A549 (cell line): Measurements from ENCODE around the gene HSD11B1L.

ENCODE experiments used
- CBX2 ChIP-seq: fragments of 200-600 bp; sonication (generic); IDR thresholded peaks from 2 replicates; pipeline ENCODE4 v1.6.1; 2016; ENCODE audit warnings: low read depth, mild to moderate bottlenecking, borderline replicate concordance
- CEBPB ChIP-seq, 2 experiments: fragments of >200 bp in 1 of 2; sonication (Bioruptor Twin) in 1 of 2; formaldehyde crosslinking in 1 of 2; IDR thresholded peaks; 2 replicates each; pipeline ENCODE4 v1.6.1; 2012 to 2016
- GATA3 ChIP-seq: IDR thresholded peaks from 2 replicates; pipeline ENCODE4 v1.6.1; 2012; ENCODE audit warnings: borderline replicate concordance
- HOXA7 ChIP-seq: fragments of 250-450 bp; sonication (Bioruptor Pico); IDR thresholded peaks from 2 replicates; pipeline ENCODE4 v1.5.0; 2020; ENCODE audit warnings: mild to moderate bottlenecking, moderate library complexity
- KDM1A ChIP-seq: fragments of 200-600 bp; sonication (generic); IDR thresholded peaks from 2 replicates; pipeline ENCODE4 v1.6.1; 2016; ENCODE audit warnings: low read depth, mild to moderate bottlenecking
- NR3C1 ChIP-seq: fragments of >200 bp; sonication (Bioruptor Twin); formaldehyde crosslinking; IDR thresholded peaks from 3 replicates; pipeline ENCODE4 v1.6.1; 2017
- RAD21 ChIP-seq, 2 experiments: fragments of >200 bp in 1 of 2; sonication (Bioruptor Twin) in 1 of 2; formaldehyde crosslinking in 1 of 2; IDR thresholded peaks in 1 of 2; conservative IDR thresholded peaks in 1 of 2; 2 replicates in 1 of 2; 3 replicates in 1 of 2; pipeline ENCODE4 v1.6.1; 2012 to 2018; ENCODE audit warnings: inconsistent platforms in 1 of 2
- RCOR1 ChIP-seq: fragments of 150-350 bp; IDR thresholded peaks from 2 replicates; pipeline ENCODE4 v1.6.1; 2014; ENCODE audit warnings: antibody characterized with exemption, low read length, low read depth
- RFX5 ChIP-seq: fragments of 450-650 bp; IDR thresholded peaks from 2 replicates; pipeline ENCODE4 v1.7.1; 2014; ENCODE audit warnings: antibody characterized with exemption, mild to moderate bottlenecking, moderate library complexity
- SREBF2 ChIP-seq: fragments of 450-650 bp; IDR thresholded peaks from 2 replicates; pipeline ENCODE4 v1.6.1; 2014; ENCODE audit warnings: mild to moderate bottlenecking, moderate library complexity
- ZNF302 ChIP-seq: fragments of 250-450 bp; sonication (Bioruptor Pico); IDR thresholded peaks from 2 replicates; pipeline ENCODE4 v1.9.0; 2021; ENCODE audit warnings: inconsistent platforms, mild to moderate bottlenecking, moderate library complexity
- TF ChIP-seq, protein P1 (sequence below): fragments of >200 bp; sonication (Bioruptor Twin); formaldehyde crosslinking; IDR thresholded peaks from 3 replicates; pipeline ENCODE4 v1.5.1; 2016
- TF ChIP-seq, protein P2 (sequence below): fragments of 200-600 bp; sonication (generic); IDR thresholded peaks from 2 replicates; pipeline ENCODE4 v1.6.1; 2016; ENCODE audit warnings: antibody characterized with exemption, mild to moderate bottlenecking, moderate library complexity

DNA sequence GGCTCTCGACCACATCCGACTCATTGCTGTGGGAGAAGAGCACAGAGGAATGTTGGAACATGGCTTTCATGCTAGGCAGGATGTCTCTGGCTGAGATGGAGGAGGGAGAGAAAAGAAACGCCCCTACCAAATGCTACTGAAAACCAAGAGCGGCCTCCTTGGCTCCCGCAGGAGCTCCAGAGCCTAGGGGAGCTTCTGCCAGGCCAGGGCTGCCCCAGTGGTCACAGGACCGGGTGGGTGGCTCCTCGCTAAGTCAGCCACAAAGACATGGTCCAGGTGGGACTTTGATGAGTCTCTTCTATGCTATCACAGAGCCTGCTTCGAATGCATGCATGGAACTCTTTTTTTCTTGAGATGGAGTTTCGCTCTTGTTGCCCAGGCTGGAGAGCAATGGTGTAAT is 32.4 kb downstream of the HSD11B1L start:
- TF ChIP-seq NR3C1 (no peak), RFX5 (no peak), ZNF302 (no peak), GATA3 (no peak), CEBPB (IDR thresholded peaks at IDR 0.05) (no peak), CBX2 (no peak), KDM1A (no peak), SREBF2 (no peak), RCOR1 (no peak), HOXA7 (no peak), RAD21 (conservative IDR thresholded peaks at IDR 0.05 in 1 of 2, IDR thresholded peaks at IDR 0.05 in 1 of 2) (no peak)
- TF ChIP-seq, protein P1, sequence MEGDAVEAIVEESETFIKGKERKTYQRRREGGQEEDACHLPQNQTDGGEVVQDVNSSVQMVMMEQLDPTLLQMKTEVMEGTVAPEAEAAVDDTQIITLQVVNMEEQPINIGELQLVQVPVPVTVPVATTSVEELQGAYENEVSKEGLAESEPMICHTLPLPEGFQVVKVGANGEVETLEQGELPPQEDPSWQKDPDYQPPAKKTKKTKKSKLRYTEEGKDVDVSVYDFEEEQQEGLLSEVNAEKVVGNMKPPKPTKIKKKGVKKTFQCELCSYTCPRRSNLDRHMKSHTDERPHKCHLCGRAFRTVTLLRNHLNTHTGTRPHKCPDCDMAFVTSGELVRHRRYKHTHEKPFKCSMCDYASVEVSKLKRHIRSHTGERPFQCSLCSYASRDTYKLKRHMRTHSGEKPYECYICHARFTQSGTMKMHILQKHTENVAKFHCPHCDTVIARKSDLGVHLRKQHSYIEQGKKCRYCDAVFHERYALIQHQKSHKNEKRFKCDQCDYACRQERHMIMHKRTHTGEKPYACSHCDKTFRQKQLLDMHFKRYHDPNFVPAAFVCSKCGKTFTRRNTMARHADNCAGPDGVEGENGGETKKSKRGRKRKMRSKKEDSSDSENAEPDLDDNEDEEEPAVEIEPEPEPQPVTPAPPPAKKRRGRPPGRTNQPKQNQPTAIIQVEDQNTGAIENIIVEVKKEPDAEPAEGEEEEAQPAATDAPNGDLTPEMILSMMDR: no peak
- TF ChIP-seq, protein P2, sequence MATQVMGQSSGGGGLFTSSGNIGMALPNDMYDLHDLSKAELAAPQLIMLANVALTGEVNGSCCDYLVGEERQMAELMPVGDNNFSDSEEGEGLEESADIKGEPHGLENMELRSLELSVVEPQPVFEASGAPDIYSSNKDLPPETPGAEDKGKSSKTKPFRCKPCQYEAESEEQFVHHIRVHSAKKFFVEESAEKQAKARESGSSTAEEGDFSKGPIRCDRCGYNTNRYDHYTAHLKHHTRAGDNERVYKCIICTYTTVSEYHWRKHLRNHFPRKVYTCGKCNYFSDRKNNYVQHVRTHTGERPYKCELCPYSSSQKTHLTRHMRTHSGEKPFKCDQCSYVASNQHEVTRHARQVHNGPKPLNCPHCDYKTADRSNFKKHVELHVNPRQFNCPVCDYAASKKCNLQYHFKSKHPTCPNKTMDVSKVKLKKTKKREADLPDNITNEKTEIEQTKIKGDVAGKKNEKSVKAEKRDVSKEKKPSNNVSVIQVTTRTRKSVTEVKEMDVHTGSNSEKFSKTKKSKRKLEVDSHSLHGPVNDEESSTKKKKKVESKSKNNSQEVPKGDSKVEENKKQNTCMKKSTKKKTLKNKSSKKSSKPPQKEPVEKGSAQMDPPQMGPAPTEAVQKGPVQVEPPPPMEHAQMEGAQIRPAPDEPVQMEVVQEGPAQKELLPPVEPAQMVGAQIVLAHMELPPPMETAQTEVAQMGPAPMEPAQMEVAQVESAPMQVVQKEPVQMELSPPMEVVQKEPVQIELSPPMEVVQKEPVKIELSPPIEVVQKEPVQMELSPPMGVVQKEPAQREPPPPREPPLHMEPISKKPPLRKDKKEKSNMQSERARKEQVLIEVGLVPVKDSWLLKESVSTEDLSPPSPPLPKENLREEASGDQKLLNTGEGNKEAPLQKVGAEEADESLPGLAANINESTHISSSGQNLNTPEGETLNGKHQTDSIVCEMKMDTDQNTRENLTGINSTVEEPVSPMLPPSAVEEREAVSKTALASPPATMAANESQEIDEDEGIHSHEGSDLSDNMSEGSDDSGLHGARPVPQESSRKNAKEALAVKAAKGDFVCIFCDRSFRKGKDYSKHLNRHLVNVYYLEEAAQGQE: no peak
